Right ventricle myocardium superior (tissue), 1 donor: Measurements from ENCODE around the gene ATAD1. TPM values are rescaled to one million over a fixed set of nuclear protein-coding genes. Genes with fewer than 3 reads are reported as not detected.
"Not testable (repeated sequence)": the region's sequence is repeated elsewhere in the genome, so short reads cannot be mapped to it uniquely, and the experiment has no call there.

ENCODE experiments used
- ATAC-seq: fragments of 200-7000 bp; cut with Tn5 transposase; one replicate; pipeline ENCODE4 v1.9.1; 2020; ENCODE audit warnings: mild to moderate bottlenecking; ENCODE audit not compliant: poor library complexity
- DNase-seq: peaks from one replicate; pipeline ENCODE4 v3.0.0-alpha.2; 2020
- intact Hi-C: fragments of 100-400 bp; cut with DNase I; formaldehyde crosslinking; loops from one replicate; pipeline ENCODE4 v1.11.2; 2022
- total RNA-seq: library from RNA; stranded (reverse); fragmentation: NEBNext Ultra II Directional; extraction: Animal tissue kit (Norgen Biotek cat#: 25700); gene quantifications from one replicate; pipeline ENCODE4 v1.2.1, GENCODE V29; 2021
- donor health status: DM: no; HTN: yes; CAD: no; lungs with severe emphysema.

ATAD1 gene
- total RNA-seq, 1 donor from 2014 or later, result 96.7 TPM

DNA sequence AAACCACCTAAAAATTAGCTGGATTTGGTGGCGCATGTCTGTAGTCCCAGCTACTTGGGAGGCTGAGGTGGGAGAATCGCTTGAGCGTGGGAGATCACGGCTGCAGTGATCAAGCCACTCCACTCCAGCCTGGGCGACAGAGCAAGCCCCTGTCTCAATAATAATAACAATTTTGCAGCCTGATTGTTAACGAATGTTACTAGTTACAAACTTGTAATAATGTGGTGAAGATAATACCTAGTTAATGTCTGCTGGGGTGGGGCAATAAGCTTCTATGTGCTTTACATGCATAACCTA lies 1.2 kb upstream of the ATAD1 start:
- DNase-seq, result no peak
- no peak for ATAC-seq
- intact Hi-C loops, result no loop called here

DNA sequence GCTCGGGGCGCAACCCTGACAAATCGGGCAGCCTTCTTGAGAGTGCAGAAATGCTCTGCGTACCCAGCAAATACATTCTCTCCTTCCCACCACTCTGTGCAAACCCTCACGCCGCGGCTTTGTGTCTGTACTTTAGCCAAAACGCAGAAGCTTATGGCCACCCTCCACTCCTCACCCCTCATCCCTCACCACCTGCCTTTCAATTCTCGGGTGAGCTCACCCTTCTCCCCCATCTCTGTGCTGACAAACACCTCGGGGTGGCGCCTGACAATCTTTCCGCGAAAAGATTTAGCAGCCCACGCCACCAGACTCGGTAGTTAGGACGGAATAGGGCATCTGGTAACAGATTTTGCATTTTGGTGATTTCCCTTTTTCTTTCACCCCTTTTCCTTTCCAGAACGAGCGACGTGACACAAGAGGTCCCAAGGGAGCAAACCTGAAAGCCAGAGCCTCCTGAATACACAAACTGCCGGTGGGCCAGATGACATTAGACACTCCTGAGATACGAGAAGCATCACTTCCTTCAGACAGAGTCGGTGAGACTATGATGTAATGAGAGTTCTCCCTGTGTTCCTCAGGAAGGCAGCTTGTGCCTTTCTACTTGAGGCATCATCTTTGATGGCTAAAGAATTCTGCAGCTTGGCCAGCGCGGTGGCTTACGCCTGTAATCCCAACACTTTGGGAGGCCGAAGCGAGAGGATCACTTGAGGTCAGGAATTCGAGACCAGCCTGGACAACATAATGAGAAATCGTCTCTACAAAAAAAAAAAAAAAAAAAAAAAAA lies 671 bp upstream of the ATAD1 start:
- DNase-seq, result no peak
- intact Hi-C loops, result no loop called here
- ATAC-seq, result peak; percentile 48

DNA sequence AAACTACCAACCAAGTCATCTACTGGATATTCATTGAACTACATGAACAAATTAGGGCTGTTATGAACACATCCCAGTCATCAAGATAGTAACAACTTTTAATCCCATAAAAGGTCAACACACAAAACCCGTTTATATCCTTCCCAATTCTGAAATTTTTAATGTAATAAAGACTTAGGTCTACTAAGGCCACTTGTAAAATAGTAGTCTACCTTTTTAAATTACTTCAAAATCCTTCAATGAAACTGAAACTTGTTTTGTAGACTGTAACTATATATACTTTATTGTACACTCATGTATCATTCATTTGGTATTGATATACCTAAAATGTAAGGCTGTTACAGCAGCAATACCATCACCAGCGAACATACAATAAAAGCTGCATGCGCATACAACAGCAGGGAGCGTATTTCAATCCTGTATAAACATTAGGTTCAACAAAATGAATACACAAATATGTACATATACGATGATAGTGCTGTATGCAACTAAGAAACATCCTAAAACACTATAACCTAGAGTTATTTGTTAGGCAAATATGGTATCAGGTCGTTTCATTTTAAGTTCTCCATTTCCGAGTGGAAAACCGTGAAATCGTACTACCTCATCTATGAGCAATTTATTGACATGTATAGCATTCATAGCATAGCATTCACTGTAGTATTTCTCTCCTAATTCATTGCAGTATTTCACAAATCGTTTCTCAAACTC lies 973 bp downstream of the ATAD1 start:
- ATAC-seq (no peak), DNase-seq (no peak)
- intact Hi-C loops, result no loop called here

DNA sequence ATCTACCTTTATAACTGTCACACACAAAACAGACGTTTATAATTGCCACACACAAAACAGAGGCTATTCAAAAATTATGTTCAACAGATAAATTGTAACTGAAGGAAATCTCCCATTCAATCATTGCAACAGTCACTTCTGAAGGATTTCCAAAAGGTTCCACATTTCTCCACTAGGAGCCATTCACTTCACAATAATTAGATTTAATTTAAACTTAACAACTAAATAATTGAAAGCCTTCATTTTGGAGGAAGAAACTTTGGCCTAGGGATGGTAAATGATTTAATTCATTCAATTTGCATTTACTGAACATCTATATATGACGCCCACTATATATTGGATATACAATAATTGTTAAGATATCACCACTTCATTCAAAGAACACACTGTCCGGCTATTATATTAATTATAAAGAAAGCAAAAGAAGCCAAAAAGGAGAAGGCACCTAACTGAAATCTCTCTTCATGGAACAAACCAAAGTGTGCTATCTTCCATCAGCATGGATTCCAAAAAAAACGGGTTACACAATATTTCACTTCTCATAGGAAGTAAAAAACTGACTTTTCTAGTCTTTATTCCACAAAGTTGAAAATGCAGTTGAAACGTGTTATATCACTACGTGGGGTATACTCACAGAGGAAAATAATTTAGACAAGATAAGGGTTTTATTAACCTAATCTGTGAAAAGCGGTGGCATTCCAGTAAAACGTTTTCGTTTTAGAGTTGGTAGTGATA lies 1.7 kb downstream of the ATAD1 start:
- intact Hi-C loops, result no loop called here
- ATAC-seq, result no peak
- DNase-seq, result no peak

DNA sequence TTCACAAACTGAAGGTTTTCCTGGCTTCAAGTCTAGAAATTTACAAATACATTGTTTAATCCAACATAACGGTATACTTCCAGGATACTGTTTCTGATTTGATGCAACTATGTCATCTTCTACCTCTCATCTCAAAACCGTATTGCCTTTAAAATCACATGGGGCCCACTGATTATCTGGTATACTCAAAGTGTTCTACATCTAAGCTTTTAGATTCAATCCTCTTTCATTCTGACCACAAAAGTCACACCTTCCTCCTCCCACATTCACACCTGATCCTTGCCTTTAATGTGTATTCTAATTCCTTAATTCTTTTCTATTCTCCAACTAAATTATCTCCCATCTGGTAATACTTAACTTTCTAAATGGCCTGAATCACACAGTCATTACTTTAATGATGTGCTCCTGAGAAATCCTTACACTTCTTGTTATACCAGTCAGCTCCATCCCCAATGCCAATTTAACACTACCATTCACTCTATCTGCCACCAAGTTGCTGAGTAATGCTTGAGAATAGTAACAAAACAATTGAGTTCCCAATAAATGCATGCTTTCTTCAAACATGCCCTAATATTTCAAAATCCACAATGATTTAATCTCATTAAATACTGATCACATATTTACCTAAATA lies 13.0 kb downstream of the ATAD1 start:
- DNase-seq (no peak), ATAC-seq (no peak)
- intact Hi-C loops, result no loop called here

DNA sequence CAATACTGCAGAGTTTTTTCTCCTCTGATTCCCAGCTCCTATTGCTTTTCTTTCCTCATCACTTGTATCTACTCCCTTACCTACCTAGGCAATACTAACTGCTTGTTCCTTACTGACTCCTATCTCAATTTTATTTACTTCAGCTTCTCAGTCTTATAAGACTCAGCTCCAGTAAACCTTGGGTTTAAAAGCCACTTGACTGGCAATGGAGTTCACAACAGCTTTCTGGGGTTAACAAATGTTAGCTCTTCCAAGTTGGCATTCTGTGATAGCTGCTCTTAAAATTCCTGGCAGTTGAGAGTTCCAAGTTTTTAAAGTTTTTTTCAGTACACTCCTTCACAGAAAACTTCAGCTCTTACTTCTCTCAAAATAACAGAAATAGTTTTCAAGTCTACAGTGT lies 14.2 kb downstream of the ATAD1 start:
- ATAC-seq (peak; percentile 60), DNase-seq (no peak)
- intact Hi-C loops, result no loop called here

DNA sequence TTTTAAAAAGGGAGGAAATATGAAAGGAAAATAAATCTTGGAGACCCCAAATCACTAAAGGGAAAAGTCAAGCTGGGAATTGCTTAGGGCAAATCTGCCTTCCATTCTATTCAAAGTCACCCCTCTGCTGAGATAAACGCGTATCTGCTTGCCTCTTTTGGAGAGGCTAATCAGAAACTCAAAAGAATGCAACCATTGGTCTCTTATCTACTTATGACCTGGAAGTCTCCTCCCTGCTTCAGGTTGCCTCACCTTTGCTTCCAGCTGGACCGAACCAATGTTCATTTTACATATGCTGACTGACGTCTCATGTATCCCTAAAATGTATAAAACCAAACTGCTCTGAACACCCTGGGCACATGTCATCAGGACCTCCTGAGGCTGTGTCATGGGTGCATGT lies 14.7 kb downstream of the ATAD1 start:
- ATAC-seq (peak; percentile 35), DNase-seq (no peak)
- intact Hi-C loops, result no loop called here

DNA sequence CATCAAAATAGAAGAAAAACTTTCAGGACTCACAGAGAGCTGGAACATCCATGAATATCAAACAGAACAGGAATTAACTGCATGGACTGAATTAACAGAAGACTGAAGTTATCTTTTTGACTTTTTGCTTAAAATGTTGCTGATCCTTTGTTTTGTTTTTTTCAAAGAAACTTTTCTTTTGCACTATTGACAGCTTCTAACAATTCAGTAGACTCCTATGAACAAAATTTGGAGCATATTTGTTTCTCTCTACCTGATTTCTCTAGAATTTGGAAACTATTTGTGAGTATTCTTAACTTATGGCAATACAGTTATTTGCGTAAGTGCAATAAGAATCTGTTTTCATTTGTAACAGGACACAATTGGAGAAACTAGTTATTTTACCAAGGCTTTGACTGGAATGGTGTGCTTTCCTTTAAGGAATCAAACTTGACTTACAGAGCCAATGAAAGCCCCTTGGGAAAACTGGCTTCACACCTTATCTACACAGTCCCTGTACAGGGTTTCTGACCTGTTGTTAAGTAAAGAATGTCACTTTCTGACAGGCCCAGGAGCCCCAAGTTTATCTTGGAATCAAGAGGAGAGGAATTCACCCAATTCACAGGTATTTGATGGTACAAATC lies 16.1 kb downstream of the ATAD1 start:
- not testable (repeated sequence) for ATAC-seq

DNA sequence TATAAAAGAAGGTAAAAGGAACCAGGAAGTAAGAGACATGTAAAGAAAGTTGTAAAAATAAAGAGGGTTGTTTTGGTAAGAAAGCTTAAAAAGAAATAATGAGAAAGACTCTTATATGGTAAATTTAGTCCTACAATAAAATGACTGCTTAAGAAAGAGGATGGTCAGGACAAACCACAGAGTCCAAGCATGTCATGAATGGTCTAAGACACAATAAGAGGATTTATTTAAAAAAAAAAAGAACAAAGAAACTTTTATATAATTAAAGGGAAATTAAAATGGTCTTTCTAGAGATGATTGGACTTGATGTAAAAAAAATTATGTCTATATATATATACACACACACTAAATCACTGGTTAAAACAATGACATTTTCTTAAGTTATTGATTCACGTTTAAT lies 18.2 kb downstream of the ATAD1 start:
- ATAC-seq, result no peak
- DNase-seq, result no peak
- intact Hi-C loops, result no loop called here

More for the DNA sequence above, 16.1 kb downstream of the ATAD1 start:
- intact Hi-C loops, DNase-seq: not testable (repeated sequence)

DNA sequence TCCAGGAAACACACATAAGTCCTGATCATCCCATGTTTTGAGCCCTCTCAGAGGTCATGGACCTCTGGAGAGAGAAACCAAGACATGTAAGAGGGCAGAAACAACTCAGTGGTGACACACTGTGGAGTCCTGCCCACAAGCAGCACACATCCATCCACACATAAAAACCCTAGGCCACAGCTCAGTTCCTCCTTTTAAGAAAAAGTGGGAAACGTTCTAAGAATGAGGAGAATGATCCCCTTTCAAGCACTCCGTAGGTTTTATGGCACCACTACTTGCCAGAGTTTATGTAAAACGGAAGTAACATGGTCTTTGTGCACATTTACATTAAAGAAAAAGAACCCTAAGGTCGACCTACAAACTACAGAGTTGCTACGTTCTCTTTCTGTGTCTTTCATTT lies 19.9 kb downstream of the ATAD1 start:
- peak; percentile 37 for ATAC-seq
- no peak for DNase-seq
- intact Hi-C loops, result no loop called here

DNA sequence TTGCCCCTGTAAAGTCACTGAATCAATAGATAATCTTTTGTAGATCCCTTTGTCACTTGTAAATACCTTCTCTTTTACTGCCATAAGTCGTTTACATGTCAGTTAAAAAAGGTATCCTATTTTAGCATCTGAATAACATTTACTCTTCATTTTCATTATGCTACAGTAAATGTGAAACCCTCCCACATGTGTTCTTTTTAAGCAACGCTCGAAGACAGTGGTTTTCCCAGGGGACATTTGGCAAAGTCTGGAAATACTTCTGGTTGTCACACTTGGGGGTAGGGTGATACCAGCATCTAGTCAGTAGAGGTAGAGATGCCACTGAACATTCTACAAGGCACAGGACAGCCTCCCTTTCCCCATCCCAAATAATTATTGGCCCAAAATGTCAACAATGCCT lies 23.7 kb downstream of the ATAD1 start:
- ATAC-seq, result no peak
- intact Hi-C loops, result no loop called here
- DNase-seq, result no peak

DNA sequence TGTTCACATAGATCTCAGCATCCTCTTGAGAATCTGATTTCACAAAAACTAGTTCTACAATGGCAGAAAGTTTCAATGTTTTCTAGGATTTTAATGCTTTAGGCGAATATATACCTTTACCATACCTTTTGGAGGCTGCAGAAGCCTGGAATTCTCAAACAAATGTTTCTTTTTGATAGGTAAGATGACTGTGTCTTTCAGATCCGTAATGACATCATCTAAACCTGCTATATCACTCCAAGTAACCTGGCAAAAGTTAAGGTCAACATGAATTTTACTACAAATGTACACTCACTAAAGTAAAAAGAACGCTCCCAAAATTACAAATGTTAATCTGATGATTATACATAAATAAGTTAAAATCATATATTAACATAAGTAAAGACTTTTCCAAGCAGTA lies 27.8 kb downstream of the ATAD1 start:
- DNase-seq (no peak), ATAC-seq (no peak)
- intact Hi-C loops, result no loop called here

DNA sequence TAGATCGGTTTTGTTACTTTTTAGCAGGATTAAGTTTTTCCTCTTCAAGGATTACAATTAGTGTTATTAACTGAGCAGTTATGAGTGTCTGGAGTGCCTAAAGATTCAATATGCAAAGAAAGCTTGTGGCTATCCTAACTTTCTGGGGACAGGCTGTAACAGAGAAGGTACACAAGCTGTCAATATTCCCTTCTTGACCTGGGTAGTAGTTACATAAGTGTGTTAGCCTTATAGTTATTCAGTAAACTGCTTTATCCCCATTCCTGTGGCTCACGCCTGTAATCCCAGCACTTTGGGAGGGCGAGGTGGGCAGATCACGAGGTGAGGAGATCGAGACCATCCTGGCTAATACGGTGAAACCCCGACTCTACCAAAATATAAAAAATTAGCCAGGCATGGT lies 31.6 kb downstream of the ATAD1 start:
- ATAC-seq, result no peak
- no peak for DNase-seq
- intact Hi-C loops, result no loop called here

DNA sequence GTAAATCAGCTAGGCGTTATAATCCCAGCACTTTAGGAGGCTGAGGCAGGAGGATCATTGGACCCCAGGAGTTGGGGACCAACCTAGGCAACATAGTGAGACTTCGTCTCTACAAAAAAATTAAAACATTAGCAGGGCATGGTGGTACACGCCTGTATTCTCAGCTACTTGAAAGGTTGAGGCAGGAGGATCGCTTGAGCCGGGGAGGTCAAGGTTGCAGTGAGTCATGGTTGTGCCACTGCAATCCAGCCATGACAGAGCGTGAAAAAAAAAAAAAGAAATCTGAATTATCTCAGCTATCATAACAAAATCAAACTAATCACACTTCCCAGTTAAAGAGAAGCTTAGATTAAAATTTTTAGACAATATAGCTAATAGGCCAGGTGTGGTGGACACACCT lies 35.3 kb downstream of the ATAD1 start:
- ATAC-seq, result no peak
- no peak for DNase-seq
- intact Hi-C loops, result no loop called here

DNA sequence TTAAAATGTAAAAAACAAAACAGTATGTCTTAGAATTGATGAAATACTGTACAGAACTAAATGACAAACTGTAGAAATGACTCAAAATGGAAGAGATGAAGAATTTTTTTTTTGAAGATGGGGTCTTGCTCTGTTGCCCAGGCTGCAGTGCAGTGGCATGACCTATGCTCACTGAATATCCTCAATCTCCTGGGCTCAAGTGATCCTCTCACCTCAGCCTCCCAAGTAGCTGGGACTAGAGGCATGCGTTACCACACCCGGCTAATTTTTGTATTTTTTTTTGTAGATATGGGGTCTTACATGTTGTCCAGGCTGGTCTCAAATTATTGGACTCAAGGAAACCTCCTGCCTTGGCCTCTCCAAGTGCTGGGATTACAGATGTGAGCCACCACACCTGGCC lies 36.5 kb downstream of the ATAD1 start:
- intact Hi-C loops, result no loop called here
- DNase-seq (no peak), ATAC-seq (no peak)

DNA sequence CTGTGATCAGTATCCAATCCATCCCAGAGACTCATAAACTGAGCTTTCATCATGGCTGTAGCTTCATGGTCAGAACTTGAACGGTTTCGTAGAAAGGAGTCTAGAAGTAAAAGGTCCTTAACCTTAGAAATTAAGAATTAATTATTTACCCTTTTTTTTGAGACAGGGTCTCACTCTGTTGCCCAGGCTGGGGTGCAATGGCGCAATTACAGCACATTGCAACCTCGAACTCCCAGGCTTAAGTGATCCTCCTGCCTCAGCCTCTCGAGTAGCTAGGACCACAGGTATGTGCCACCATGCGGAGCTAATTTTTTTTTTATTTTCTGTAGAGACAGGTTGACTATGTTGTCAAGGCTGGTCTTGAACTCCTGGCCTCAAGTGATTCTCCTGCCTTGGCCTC lies 41.7 kb downstream of the ATAD1 start:
- no peak for DNase-seq
- ATAC-seq, result no peak
- intact Hi-C loops, result no loop called here

DNA sequence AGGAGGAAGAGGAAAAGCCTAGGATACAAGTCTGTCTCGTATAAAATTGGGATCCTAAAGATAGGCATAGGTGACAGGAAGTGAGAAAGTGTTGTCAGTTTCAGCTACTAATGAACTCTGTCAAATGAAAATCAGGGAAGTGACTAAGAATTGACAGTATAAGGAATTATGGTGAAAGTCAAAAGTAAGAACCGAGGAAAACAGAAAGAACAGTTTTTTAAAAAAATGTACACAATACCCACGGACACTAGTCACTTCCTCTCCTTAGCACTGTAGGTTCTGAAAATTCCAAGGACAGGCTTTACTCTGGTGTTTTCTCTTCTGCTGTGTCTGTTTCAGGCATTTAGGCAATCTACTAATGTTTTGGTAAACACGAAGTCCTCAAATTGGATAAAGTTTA lies 42.3 kb downstream of the ATAD1 start:
- no peak for ATAC-seq
- intact Hi-C loops, result no loop called here
- DNase-seq, result no peak

DNA sequence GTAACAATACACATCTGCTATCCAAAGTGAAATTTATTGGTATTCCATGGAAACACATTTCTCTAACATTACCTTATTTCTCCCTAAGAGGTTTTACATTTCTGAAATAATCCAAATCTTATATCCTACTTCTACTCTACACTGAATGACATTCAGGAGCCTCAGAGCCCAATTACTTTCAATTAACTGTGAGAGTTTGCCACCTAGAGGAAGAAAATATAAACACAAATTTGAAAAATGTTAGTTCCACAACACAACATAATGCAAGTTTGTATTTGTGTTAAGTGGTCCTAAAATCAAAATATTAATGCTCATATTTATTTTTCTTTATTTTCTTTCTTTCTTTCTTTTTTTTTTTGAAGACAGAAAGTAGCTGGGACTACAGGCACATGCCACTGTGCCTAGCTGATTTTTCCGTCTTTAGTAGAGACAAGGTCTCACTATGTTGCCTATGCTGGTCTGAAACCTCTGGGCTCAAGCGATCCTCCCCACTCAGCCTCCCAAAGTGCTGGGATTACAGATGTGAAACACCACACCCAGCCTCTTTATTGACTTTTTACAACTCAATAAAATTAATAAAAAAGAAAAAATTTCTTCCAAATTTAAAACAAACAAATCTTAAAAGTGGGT lies 46.0 kb downstream of the ATAD1 start:
- intact Hi-C loops, result no loop called here
- ATAC-seq, result peak; percentile 46

DNA sequence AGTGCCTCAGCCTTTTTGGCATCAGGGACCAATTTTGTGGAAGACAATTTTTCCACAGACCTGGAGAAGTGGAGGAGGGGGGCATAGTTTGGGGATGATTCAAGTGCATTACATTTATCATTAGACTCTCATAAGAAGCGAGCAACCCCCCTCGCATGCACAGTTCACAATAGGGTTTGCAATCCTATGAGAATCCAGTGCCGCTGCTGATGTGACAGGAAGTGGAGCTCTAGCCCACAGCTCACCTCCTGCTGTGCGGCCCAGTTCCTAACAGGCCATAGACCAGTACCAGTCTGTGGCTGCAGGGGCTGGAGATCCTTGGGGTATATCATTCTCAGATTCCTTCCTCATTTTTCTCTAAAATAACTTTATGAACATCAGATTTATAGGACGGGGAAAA lies 50.8 kb downstream of the ATAD1 start:
- DNase-seq, result no peak
- intact Hi-C loops, result no loop called here

More for the DNA sequence above, 46.0 kb downstream of the ATAD1 start:
- DNase-seq, result no peak

More for the DNA sequence above, 50.8 kb downstream of the ATAD1 start:
- ATAC-seq, result no peak
